ENCODE results near the gene AKT3.
"Not testable (repeated sequence)": the region's sequence is repeated elsewhere in the genome, so short reads cannot be mapped to it uniquely, and the experiment has no call there.

AKT3 gene

DNA sequence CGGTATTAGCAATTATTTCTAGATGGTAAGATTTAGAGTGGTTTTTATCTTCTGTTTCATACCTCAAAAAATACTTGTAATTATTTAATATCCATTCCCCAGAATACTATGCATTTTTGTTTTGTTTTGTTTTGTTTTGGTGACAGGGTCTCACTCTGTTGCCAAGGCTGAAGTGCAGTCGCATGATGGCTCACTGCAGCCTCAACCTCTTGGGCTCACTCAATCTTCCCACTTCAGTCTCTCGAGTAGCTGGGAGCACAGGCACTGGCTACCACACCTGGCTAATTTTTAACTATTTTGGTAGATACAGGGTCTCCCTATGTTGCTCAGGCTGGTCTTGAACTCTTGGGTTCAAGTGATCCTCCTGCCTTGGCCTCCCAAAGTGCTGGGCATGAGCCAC lies 252.7 kb downstream of the AKT3 start:
- no peak for DNase-seq (ENCODE audit: low read depth)

DNA sequence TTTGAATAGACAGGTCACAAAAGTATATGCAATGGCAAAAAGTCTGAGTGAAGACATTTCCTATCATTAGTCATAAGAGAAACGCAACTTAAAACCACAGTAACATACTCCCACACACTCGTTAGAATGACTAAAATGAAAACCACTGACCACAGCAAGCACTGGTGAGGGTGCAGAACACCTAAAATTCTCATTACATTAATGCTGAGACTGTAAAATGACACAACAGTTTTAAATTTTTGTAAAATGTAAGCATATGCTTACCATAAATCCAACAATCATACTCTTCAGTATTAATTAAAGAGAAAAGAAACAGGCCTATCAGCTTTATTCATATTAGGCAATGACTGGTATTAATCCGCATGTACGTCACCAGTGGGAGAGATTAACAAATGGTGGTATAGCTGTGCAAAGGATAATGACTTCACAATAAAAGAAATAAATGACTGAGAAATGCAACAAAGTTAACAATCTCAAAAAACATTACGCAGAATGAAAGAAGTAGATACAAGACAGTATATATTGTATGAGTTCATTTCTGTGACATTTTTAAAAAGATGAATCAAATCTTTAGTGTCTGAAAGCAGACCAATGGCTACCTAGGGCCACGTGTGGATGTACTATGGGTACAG lies 253.5 kb downstream of the AKT3 start:
- peak; percentile 98 for DNase-seq (ENCODE audit: low read depth)

DNA sequence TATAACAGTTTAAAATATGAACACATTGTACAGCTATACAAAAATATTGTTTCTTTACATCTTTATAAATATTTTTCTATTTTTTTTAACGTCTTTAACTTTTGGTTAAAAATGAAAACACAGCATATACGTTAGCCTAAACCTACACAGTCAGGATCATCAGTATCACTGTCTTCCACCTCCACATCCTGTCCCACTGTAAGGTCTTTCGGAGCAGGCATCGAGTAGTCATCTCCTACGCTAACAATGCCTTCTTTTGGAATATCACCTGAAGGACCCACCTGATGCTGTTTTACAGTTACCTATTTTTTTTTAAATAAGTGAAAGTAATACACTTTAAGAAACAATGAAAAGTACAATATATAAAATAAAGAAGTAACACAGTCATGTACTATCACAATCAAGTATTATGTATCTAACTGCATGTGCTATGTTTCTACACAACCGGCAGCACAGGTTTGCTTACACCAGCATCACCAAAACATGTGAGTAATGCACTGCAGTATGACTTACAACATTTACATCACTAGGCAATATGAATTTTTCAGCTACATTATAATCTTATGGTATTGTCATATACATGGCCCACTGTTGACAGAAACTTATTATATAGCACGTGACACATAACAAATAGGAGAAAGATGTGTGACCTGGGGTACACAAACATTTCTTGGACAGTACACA lies 254.4 kb downstream of the AKT3 start:
- DNase-seq (ENCODE audit: low read depth): peak; percentile 93

DNA sequence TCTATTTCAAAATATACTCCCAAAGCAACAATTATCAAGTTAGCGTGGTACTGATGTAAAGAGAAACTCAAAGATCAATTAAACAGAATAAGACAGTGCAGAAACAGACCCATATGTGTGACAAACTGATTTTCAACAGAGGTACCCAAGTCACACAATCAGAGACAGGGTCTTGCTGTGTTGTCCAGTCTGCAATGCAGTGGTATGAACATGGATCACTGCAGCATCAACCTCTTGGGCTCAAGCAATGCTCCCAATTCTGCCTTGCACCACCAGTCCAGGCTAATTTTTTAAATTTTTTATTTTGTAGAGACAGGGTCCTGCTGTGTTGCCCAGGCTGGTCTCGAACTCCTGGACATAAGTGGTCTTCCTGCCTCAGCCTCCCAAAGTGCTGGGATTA lies 255.6 kb downstream of the AKT3 start:
- DNase-seq (ENCODE audit: low read depth): no peak

DNA sequence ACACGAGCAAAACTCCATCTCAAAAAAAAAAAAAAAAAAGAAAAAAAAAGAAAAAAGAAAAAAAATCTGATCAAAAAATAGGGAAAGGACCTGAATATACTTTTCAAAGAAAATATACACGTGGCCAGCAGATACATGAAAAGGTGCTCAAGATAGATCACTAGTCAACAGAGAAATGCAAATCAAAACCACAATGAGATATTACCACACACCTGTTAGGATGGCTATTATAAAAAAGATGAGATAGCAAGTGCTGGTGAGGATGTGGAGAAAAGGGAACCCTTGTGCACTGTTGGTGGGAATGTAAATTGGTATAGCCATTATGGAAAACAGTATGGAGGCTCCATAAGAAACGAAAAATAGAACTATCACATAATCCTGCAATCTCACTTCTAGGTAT lies 260.8 kb downstream of the AKT3 start:
- not testable (repeated sequence) for DNase-seq (ENCODE audit: low read depth)

DNA sequence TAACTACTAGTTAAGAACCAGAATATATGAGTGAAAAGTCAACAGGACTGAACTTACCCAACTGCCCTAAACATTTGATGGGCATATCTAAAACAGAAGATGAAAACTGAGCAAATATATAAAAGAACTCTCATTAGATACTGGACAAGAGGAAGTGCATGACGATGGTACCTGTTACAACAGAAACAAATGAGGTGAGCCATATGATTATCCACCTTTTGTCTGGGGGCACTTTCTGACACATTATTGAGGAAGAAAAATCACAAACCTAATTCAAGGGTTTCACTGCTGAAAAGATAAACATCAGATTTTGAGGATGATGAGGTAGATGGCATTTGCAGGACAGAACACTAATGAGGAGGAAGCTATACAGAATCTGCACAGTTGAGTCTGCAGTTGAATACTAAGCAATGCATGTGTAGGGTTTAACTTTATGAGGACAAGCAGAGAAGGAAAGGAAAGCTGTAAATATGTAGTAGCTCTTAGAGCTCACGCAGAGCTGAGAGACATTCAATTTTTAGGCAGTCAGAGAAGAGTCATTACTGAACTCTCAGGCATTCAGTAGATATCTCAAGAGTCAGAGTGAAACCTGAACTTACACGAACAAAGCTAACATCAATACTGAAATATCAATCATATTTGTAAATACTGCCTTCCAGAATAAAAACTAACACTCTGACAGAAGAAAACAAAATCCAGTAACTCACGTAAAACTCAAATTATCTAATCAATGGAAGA lies 262.1 kb downstream of the AKT3 start:
- no peak for DNase-seq (ENCODE audit: low read depth)

DNA sequence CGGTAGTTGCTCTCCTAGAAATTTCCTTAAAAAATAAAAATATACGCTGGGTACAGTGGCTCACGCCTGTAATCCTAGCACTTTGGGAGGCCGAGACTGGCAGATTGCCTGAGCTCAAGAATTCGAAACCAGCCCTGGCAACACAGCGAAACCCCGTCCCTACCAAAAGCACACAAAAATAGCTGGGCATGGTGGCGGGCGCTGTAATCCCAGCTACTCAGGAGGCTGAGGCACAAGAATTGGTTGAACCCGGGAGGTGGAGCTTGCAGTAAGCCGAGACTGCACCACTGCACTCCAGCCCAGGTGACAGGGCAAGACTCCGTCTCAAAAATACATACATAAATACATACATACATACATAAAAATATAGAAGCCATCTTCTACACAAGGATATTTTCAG lies 262.8 kb downstream of the AKT3 start:
- DNase-seq (ENCODE audit: low read depth): no peak

DNA sequence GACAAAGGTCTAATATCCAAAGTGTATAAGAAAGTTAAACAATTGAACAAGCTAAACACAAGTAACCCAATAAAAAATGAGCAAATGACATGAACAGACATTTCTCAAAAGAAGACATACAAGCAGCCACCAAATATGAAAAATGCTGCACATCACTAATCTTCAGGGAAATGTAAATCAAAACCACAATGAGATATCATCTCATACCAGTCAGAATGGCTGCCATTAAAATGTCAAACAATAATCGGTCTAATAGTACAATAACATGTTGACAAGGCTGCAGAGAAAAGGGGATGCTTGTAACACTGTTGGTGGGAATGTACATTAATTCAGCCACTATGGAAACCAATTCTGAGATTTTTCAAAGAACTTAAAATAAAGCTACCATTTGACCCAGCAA lies 264.1 kb downstream of the AKT3 start:
- DNase-seq (ENCODE audit: low read depth): no peak

DNA sequence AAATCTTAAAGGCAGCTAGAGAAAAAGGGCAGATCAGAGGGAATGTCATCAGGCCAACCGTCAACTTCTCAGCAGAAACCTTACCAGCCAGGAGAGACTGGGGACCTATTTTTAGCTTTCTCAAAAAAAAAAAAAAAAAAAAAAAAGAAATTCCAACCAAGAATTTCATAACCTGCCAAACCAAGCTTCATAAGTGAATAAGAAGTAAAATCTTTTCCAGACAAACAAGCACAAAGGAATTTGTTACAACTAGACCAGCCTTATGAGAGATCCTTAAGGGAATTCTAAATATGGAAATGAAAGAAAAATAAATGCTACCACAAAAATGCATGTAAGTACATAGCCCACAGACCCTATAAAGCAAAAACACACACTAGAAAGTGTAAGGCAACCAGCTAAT lies 267.7 kb downstream of the AKT3 start:
- peak; percentile 76 for DNase-seq (ENCODE audit: low read depth)

DNA sequence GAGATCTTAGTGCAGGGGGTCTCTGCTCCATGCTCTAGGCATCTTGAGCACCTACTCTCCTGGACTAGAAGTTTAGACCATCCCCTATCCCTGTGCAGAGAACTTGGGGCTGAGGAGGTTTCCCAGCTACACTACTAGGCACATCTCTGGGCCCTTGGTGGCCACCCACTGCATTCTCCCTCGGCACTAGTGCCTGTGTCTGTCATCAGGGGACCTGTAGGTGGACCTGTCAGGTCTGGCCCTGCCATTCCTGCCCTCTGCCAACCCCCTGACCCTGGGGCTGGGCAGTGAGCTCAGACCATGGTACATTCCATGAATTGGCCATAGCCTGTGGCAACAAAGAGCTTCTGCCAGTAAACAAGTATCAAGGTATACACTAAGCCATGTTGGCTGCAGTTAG lies 269.1 kb downstream of the AKT3 start:
- no peak for DNase-seq (ENCODE audit: low read depth)

DNA sequence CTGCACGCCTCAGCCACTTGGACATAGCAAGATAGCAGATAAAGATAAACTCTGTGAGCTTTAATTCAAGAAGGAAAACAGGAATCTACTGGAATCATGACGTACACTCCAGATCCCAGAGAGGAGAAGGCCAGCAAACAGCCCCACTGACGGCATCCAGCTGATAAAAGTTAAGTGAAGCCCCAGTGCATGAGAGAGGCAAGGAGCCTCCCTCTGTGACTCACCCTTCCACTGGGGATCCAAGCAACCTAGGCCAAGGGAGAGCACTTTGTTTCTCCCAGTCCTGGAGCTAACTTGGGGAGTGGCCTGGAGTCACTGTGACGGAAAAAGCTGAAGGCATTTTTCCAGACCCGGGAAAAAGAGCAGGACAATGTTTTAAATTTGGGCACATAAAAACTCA lies 270.0 kb downstream of the AKT3 start:
- DNase-seq (ENCODE audit: low read depth): peak; percentile 66

DNA sequence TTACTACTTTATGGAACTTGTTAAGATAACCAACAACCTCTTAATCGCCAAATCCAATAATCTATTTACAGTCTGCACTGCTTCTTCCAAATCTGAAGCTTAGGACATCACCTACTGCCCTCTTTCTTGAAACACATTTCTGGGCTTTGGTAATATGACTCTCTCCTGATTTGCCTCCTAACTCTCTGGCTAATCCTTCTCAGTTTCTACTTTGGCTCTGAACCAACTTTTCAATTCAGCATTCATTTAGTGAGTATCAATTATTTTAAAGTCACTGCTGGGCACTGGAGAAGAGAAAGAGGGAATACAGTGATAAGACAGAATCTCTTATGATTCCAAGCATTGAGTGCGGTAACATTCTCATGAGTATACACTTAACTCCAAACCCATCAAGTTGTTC lies 275.0 kb downstream of the AKT3 start:
- DNase-seq (ENCODE audit: low read depth): peak; percentile 67

DNA sequence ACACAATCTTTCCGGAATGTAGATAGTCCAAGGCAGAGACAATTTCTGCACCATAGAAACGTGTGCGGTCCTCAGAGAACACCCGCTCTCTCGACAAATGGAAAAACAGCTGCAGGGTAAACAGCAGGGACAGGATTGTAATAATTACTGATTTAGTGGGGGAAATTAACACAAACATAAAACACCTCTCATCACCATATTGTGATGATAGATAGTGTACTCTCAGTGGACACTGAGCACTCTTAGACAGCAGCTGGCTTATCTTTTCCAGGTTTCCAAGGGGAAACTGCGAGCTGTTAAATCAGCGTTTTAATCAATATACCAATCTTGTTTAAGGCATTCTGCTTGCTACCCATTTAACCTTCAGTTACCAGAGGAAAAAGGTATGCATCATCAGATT lies 277.1 kb downstream of the AKT3 start:
- no peak for DNase-seq (ENCODE audit: low read depth)

DNA sequence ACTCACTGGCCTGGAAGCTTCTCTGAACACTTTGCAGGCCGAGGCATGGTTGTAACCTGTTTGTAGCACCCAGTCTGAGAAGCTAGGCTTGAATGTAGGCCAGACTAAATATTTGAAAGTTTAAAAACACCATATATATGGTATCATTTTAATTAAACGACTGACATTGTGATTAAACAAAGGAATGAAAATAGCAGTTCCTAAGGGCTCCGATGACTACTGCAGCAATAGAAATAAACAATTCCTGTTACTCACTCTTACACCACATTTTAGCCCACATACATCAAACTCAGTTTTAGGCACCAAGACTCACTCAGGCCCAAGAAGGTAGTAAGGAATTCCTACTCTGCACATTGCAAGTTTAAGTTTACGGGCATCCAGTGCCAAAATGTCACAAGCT lies 281.2 kb downstream of the AKT3 start:
- peak; percentile 66 for DNase-seq (ENCODE audit: low read depth)

DNA sequence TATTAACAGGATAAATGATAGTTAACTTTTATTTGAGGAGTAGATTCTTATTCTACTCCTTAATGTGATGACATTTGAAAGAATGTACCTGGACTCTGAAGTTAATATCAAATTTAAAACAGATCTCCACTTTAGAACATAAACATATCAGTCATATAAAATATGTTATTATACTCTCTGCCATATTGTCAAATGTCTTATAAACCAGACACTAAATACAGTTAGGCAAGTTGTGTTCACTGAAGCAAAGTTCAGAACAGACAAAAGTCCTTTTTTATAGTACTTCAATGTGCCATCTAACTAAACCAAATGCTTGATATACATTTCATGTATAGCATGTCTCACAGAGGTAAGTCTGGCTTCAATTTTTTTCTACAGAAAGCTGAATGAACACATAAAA lies 285.2 kb downstream of the AKT3 start:
- no peak for DNase-seq (ENCODE audit: low read depth)

DNA sequence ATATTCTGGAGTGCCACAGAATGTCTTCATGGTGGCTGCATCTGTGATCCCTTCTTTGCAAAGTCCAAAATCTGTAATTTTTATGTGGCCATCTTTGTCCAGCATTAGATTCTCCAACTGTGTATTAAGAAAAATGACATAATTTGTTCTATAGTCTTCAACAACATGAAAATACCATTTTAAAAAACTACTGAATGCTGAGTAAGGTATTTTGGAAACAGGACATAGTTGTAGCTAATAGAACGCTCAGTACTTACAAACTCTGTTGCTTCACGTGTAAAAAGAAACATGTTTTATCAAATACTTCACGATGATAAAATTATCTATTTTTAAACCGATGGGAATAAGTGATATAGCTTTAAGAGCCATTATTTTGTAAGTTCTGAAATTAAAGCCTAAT lies 286.3 kb downstream of the AKT3 start:
- no peak for DNase-seq (ENCODE audit: low read depth)

DNA sequence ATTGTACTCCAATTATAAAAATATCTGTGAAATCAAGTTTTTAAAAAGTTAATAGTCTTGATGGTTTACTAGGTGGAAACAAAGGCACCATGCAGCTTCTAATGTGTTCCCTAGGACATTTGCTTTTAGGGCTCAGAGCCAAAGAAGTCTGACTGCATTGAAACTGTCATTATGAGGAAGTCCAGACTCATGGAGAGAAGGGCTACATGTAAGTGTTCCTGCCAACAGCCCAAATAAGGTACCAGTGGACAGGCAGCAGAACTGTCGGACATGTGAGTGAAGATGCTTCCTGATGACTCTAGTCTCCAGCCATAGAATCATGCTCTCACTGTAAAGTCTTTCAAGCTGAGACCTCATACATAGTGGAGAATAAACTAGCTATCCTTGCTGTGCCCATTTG lies 287.6 kb downstream of the AKT3 start:
- DNase-seq (ENCODE audit: low read depth): no peak

DNA sequence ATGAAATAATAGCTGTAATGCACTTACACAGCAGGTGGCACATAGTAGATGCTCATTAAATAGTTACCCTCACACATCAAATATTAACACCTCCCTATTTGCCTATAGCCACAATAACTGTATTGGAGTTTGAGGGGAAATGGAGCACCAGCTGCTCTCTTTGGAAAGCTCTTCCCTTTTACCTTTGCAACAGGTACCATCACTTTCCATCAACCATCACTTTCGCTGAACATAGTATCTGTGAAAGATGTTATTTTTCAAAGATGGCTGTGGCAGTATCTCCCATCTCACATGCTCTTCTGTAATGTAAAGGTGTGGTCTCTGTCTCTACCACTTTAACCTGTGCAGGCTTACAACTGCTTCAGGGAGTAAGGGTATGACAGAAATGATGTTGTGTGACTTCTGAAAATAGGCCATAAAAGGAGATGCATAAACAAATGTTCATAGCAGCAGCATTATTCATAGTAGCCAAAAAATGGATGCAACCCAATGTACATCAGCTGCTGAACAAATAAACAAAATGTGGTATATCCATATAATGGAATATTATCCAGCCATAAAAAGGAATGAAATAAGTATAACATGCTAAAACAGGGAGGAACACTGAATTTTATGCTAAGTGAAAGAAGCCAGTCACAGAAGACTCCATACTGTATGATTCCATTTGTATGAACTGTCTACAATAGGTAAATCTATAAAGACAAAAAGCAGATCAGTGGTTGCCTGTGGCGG lies 288.3 kb downstream of the AKT3 start:
- no peak for DNase-seq (ENCODE audit: low read depth)

DNA sequence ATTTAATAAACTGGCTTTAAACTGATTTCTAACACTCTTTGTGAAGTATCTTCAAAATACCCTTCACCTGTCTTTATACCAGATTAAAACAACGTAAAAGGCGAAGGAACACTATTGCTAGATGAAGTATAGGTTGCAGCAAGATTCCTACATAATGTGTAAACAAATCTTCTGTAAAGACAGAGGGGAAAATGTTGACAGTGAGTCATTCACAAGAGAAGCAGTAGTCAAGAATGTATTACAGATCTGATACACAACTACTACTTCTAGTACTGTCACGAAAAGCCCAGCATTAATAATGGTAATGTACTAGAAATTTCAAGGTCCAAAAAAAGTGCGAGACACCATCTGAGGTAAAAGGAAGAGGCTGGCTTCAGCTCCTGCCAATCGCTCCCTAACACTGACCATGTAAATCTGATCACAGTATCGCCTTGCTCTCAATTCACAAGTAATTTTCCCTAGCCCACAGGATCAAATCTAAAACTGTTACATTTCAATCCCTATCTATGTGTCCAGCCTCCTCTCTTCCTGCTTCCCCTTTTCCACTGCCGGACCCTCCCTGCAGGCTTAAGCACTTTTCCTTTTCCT lies 290.4 kb downstream of the AKT3 start:
- peak; percentile 85 for DNase-seq (ENCODE audit: low read depth)

DNA sequence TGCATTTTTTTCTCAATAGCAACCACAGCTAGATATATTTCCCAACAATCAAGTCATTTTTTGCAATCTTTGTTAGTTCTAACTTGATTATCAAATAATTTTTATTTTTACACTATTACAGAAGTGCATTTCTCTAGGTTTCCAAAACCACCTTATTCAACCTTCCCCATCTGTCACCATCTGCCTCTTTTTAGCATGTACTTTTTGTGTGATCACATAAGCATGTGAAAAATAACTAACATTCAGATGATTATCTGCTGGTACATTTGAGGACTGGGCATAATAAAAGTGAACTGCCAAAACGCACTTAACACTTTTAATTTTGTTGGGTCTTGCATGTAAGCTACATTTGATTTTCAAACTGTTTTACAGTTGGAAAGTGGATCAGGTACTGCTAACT lies 291.5 kb downstream of the AKT3 start:
- no peak for DNase-seq (ENCODE audit: low read depth)

DNA sequence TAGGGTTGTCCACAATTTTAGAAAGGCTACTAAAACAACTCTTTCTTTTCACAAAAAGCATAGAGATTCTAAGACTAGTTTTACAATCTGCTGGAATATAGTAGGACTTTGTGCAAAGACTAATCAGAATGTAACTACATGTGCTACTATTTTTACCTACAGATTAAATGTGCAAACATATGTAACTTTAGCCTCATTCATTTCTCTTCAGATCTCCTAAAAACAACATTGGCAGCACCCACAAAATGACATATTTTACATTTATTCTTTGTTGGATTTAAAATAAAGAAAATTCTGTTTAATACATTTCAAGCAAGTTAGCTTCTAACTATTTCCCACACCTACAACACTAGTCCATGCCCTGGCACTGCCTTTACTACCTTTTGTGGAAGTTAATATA lies 292.2 kb downstream of the AKT3 start:
- DNase-seq (ENCODE audit: low read depth): no peak

DNA sequence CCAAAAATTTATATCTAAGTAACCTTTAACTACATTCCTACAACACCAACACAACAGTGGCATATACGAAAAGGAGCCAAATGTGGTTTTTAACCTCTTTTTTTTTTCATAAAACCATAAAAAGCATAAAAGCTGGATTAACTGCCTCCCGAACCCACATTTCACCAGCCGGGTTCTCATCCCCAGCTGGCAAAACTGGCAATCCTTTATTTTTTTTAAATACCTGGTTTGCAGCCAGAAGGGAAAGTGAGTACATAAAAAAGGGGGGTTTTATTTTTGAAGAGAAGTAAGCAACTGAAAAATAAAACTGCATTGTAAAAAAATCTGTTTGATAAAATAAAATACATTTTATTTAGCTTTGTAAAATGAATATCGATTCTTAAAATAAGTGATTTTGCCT lies 295.4 kb downstream of the AKT3 start:
- DNase-seq (ENCODE audit: low read depth): no peak
